Bronchial epithelial cell (primary cell): Measurements from ENCODE around the gene INS. TPM values are rescaled to one million over a fixed set of nuclear protein-coding genes. Genes with fewer than 3 reads are reported as not detected.

Source experiments
- DNase-seq: peaks from one replicate; pipeline ENCODE4 v3.0.0-alpha.2; 2010; ENCODE audit warnings: low read depth
- FAIRE-seq: peaks from 2 replicates; lab custom pipeline; 2011; peaks lifted over from hg19 to GRCh38; lab: Jason Lieb, UNC
- H3K27me3 ChIP-seq: 2 replicates; pipeline ENCODE4 v1.5.1; 2011; ENCODE audit warnings: low read length; ENCODE audit not compliant: control insufficient read depth, insufficient read depth
- H3K36me3 ChIP-seq: 2 replicates; pipeline ENCODE4 v1.5.1; 2011; ENCODE audit warnings: low read length; ENCODE audit not compliant: control insufficient read depth, insufficient read depth
- H3K4me3 ChIP-seq: 2 replicates; pipeline ENCODE4 v1.5.1; 2011; ENCODE audit warnings: mild to moderate bottlenecking, low read depth, low read length, control low read depth
- CTCF ChIP-seq: IDR thresholded peaks from 2 replicates; pipeline ENCODE4 v1.5.1; 2011; ENCODE audit warnings: mild to moderate bottlenecking, moderate library complexity, low read length, control low read depth, inconsistent platforms; ENCODE audit not compliant: insufficient read depth, severe bottlenecking
- total RNA-seq: library from RNA; depleted of rRNA; stranded (reverse); fragments of >200 nt; gene quantifications from 2 replicates; pipeline ENCODE4 v1.2.1, GENCODE V29; 2014

The INS gene
- total RNA-seq, 1 donor from 2014 or later = not detected

- DNase-seq (no peak), FAIRE-seq (no peak)
- Histone ChIP-seq H3K4me3 (no peak overlapping the region), H3K27me3 (peaks cover 5% of the 10 kb centered on the region), H3K36me3 (no peaks in the 10 kb centered on the region)
- TF ChIP-seq CTCF = no peak
These were observed 31.2 kb downstream of the INS start for GRCh38 chr11:2129699-2130366.

GRCh38 chr11:2129308-2129698 lies 31.7 kb downstream of the INS start:
- Histone ChIP-seq H3K36me3 (no peaks in the 10 kb centered on the region), H3K4me3 (no peak overlapping the region), H3K27me3 (peaks cover 5% of the 10 kb centered on the region)
- TF ChIP-seq CTCF = no peak
- DNase-seq (no peak), FAIRE-seq (no peak)

- TF ChIP-seq CTCF = no peak
- Histone ChIP-seq H3K4me3 (no peak overlapping the region), H3K27me3 (peaks cover 5% of the 10 kb centered on the region), H3K36me3 (no peaks in the 10 kb centered on the region)
- no peak for DNase-seq
- peak; percentile 32 for FAIRE-seq
These were observed 32.3 kb downstream of the INS start for GRCh38 chr11:2128511-2129307.

- H3K36me3 ChIP-seq = no peaks in the 10 kb centered on the region
- no peak overlapping the region for H3K4me3 ChIP-seq
- TF ChIP-seq CTCF = no peak
- peaks cover 1% of the 10 kb centered on the region for H3K27me3 ChIP-seq
- no peak for DNase-seq
- no peak for FAIRE-seq
These were observed 32.9 kb downstream of the INS start for GRCh38 chr11:2128130-2128510.

GRCh38 chr11:2127482-2128129 lies 33.4 kb downstream of the INS start:
- FAIRE-seq = no peak
- TF ChIP-seq CTCF = no peak
- no peaks in the 10 kb centered on the region for H3K27me3 ChIP-seq
- no peak for DNase-seq
- no peaks in the 10 kb centered on the region for H3K36me3 ChIP-seq
- no peak overlapping the region for H3K4me3 ChIP-seq
